HG02642 (cell line): ENCODE data around the gene KLK6.

Experiments used
- ATAC-seq: cut with Tn5 transposase; IDR thresholded peaks from one replicate; pipeline ENCODE4 v1.9.1; 2021; ENCODE audit warnings: mild to moderate bottlenecking; ENCODE audit not compliant: unreplicated experiment, poor library complexity

The KLK6 gene

DNA sequence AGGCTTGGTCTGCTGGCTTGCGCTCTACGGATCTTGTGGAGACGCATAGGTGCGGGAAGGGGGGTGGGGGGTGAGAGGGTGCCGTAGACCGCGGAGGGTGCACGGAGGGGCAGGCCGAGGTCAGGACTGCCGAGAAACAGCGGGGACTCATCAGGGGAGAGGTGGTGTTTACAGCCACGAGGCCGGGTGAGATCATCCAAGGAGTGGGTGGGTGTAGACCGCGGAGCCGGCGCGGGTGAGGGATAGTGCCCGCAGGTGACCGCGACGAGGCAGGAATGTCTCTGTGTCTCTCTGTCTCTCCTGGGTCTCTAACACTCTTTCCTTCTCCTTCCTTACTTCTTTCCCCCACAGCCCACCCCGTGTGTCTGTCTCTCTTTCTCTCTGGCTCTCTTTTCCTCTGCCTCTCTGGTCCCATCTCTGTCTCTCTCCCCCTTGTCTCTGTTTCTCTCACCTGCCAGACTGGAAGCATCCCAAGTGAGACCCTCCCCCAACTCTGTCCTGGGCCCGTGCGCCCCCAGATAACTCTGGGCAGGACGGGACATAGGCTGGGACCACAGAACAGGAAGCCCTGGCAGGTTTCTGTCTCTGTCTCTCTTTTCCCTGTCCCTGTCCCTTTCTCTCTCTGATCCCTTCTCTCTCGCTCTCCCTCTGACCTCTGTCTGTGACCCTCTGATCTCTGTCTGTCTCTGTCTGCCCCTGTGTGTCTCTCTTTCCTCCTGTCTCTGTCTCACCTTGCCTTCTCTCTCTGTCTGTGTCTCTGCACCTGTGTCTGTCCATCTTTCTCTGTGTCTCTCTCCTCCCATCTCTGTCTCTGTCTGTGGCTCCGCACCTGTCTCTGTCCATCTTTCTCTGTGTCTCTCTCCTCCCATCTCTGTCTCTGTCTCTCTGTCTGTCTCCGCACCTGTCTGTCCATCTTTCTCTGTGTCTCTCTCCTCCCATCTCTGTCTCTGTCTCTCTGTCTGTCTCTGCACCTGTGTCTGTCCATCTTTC, 56.4 kb downstream of the KLK6 start:
- ATAC-seq, result no peak

DNA sequence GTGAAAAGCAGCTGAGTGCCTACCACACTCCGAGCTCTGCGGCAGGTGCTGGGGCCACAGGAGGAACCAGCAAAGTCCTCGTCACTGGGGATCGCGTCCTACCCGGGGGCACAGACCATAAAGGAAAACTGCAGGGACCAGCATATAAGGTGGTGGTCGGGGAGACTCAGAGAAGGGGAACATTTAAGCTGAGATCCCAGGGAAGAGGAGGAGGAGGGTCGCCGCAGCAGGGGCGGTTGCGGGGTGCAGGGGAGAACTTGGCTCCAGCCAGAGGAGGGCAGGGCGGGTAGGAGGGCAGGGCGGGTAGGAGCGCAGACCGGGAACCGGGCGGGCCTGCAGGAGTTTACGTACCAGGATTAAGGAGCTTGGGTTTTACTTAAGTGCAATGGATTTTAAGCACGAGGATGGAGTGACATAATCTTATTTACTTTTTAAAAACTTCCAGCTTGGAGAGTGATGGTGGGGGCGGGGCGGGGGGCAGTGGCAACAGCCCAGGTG, 57.2 kb downstream of the KLK6 start:
- no peak for ATAC-seq

DNA sequence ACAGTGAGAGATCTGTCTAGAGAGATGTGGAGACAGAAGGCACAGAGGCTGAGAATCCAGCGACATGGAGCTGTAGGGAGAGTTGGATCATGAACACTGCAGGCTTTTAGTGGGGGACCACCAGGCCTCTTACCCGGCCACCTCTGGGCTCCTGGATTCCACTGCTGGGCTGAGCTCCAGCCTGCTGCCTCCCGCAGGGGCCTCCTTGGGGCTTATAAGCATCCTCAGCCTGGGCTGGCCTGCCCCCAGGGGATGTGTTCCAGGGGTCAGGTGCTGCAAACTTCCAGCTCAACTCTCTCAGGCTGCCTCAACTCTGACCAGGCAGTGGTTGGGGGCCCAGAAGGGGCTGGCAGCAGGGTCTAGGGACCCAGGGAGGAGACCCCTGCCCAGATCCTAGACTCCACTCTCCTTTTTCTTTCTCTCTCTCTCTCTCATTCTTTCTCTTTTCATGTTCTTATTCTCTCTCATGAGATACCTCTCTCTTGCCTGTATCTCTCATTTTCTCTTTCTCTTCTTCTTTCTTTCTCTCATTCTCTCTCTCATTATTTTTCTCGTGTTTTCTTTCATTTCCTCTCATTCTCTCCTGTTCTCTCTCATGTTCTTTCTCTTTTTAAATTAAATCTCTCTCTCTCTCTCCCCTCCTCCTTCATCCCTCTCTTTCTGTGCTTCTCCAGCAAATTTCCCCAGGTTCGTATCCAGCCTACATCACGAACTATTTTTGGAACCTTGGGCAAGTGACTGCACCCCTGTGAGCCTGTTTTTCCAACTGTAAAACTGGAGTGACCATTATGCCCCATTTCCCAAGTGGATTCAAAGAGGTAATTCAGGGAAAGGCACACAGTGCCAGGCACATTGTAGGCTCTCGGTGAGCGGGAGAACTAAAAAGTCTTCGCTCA, 57.9 kb downstream of the KLK6 start, which contains the start of gene KLK4:
KLK4 (minus strand) TSS at position 190 of the 896 bp plus-strand sequence. CDS start 657 bp downstream, outside the sequence.
- ATAC-seq, result no peak

DNA sequence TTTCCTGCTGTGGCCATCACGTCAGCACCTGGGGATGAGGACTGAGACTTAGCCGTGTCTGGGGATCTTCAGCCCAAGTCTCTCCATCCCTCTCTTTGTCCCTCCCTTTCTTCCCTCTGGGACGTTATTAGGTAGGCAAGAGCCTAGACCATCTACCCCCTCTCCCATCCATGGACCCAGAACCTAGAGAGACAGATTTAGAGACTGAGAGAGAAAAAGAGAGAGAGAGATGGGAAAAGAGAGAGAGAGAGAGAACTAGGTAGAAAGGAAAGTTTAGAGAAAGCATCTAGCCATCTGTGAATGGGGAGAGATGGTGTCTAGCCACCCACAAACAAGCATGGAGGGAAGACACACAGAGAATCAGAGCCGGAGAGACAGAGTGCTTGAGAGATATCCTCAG, 58.7 kb downstream of the KLK6 start:
- ATAC-seq, result no peak

DNA sequence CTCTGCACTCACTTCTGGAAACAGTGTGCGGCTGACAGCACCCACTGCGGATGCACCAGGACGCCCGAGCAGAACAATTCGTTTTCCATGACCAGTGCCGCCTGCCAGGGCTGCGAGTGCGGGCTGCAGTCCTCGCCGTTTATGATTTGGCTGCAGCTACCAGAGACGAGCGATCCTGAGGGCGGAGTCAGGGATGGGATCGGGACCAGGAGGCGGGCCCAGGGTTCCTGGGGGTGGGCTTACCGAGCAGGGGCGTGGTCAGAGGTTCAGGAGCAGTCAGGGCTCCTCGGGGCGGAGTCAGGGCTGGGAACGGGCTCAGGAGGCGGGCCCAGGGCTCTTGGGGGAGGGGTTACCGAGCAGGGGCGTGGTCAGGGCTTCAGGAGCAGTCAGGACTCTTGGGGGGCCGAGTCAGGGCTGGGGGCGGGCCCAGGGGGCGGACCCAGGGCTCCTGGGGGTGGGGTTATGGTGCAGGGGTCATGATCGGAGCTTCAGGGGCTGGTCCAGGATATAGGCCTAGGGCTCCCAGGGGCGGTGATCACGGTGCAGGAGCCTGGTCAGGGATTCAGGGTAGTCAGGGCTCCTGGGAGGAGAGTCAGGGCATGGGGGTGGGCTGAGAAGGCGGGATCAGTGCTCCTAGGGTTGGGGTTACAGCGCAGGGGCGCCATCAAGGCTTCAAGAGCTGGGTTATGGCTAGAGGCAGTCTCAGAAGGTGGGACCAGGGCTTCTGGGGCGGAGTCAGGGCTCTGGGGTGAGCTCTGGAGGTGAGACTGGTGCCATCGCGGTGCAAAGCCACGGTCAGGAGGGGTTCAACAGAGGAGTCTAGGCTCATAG, 59.9 kb downstream of the KLK6 start:
- ATAC-seq, result peak; percentile 70
